ENCODE data around the gene SLC5A2. TPM values are rescaled to one million over a fixed set of nuclear protein-coding genes. Genes with fewer than 3 reads are reported as not detected.
"Not testable (repeated sequence)": the region's sequence is repeated elsewhere in the genome, so short reads cannot be mapped to it uniquely, and the experiment has no call there.

The SLC5A2 gene
- total RNA-seq, 1 donor from 2014 or later: 0.12 TPM

DNA sequence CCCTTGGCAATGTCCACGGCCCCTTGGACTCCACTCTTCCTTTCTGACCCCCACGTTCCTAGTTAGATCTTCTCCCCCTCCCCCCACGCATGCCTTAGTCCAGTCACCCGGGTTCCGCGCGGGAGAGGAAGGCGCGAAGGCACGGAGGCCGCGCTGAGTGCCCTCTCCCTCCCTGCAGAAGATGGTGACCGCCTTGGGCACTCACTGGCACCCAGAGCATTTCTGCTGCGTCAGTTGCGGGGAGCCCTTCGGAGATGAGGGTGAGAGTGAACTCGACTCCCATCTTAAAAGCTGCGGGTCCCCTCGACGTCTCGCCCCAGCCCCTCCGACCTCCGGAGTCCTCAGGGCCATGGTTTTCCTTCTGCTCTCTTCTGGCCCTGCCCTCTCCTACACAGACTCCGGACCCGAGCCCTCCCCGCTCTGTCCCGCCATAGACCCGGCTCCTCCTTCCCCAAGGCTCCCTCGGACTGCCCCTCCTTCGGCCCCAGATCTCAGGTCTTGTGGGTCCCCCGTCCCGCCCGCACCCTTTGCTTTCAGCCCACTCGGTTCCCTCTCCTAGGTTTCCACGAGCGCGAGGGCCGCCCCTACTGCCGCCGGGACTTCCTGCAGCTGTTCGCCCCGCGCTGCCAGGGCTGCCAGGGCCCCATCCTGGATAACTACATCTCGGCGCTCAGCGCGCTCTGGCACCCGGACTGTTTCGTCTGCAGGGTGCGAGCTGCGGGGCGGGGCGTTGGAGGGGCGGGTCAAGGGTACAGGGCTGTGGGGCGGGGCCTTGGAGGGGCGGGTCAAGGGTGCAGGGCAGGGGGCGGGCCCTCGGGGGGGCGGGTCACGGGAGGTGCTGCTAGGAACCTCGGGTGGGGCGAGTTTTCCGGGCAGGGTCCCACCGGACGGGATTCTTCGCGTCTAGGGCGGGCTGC is 6.4 kb upstream of the SLC5A2 start:
- ATAC-seq: peak; percentile 81

DNA sequence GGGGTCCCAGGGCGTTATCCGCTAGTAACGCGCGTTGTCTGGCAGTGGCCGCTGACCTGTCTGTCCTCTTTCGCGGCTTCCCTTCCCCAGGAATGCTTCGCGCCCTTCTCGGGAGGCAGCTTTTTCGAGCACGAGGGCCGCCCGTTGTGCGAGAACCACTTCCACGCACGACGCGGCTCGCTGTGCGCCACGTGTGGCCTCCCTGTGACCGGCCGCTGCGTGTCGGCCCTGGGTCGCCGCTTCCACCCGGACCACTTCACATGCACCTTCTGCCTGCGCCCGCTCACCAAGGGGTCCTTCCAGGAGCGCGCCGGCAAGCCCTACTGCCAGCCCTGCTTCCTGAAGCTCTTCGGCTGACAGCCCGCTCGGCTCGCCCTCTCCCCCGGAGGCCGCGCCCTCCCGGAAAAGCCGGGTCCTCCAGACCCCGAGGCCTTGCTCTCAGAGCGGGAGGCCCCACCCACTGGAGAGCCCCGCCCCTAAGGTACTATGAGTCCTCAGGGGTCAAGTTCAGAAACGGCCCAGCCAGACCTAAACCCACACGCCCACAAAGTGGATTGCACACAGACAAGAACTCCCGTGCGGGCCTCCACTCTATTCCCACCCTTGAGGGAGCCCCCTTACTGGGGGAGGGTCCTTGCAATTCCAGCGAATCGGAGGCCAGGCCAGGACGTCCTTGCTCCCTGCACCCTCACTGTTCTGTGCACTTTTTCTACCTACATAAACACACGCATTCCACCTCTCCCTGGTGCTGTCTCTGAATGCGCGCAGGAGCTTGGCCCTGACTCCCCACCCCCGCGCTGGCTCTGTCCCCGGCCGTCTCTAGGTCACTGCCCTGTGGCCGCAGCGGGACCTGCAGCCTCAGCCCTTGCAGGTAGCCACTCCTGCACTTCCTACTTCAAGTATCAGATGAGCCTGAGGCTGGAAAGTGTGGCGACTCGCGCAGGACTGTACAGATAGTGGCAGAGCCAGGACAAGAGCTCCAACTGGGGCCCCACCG is 5.4 kb upstream of the SLC5A2 start:
- ATAC-seq: peak; percentile 6

DNA sequence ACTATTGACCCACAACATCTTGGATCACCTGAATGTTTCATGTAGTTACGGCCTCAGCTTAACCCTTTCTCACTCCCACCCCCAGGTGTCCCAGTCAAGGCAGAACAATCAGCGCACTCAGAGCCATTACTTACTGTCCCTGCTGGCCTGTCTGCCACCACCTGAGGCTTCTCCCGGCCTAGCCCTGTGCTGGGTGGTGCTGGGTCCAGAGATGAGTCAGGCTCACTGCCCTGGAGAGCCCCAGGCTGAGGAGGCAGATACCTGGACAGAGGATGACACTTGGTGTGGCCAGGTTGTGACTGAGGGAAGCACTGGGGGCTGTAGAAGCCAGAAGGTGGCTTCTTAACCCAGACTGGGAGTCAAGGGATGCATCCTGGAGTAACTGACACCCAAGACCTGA is 4.0 kb upstream of the SLC5A2 start:
- ATAC-seq: peak; percentile 20

GRCh38 chr16:31479751-31480150 is 3.2 kb upstream of the SLC5A2 start:
- no peak for ATAC-seq

GRCh38 chr16:31480851-31481536 is 1.9 kb upstream of the SLC5A2 start:
- no peak for ATAC-seq

DNA sequence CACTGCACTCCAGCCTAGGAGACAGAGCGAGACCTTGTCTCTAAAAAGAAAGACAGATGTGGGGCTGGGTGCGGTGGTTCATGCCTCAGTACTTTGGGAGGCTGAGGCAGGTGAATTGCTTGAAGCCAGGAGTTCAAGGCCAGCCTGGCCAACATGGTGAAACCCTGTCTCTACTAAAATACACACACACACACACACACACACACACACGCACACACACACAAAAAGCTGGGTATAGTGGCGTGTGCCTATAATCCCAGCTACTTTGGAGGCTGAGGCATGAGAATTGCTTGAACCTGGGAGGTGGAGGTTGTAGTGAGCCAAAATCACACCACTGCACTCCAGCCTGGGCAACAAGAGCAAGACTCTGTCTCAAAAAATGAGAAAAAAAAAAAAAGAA is 1.1 kb downstream of the SLC5A2 start:
- not testable (repeated sequence) for ATAC-seq

DNA sequence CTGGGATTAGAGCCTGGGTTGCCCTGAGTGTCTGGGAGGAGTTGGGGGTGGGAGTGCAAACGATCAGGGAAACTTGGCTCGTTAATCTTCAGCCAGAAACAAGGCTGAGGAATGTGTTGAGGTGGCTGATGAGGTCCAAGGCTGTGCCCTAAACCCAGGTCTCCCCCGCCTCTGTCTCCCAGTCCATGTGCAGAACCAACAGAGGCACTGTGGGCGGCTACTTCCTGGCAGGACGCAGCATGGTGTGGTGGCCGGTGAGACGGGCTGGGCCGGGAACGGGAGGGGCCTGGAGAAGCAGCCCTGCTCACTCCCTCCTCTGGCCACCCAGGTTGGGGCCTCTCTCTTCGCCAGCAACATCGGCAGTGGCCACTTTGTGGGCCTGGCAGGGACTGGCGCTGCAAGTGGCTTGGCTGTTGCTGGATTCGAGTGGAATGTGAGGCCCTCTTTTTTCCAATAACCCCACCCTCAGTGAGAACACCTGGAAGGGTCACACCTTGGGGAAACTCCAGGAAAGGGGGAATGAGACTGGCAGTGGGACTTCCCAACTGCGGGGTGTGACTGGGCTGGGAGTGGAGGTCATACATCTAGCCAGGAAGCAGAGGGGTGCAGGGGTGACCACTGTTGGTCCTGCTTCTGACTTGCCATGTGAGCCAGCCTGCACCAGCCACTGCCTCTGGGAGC is 1.7 kb downstream of the SLC5A2 start:
- ATAC-seq: no peak

DNA sequence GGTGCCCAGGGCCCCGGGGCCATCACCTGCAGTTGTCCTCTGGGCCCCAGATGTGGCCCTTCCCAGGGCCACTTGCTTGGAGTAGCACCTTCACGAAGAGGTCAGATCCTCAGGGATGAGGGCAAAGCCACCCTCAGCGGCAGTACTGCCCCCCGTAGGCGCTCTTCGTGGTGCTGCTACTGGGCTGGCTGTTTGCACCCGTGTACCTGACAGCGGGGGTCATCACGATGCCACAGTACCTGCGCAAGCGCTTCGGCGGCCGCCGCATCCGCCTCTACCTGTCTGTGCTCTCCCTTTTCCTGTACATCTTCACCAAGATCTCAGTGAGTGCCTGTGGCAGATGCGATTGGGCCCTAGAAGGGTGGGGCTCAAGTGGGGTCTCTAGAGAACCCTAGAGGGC is 2.6 kb downstream of the SLC5A2 start:
- no peak for ATAC-seq

DNA sequence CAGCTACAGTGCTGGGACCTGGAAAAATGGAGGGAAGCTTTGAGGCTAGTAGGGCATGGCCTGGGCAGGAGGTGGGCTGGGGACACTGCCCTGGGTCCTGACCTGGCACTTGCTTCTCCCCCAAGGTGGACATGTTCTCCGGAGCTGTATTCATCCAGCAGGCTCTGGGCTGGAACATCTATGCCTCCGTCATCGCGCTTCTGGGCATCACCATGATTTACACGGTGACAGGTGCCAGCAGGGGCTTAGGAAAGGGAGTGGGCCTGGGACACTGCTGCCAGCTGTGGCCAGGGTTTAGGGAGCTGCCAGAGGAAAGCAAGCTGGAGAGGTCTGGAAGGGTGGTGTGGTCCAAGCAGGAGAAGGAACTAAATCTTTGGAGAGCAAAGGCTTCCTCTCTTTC is 3.1 kb downstream of the SLC5A2 start:
- no peak for ATAC-seq

DNA sequence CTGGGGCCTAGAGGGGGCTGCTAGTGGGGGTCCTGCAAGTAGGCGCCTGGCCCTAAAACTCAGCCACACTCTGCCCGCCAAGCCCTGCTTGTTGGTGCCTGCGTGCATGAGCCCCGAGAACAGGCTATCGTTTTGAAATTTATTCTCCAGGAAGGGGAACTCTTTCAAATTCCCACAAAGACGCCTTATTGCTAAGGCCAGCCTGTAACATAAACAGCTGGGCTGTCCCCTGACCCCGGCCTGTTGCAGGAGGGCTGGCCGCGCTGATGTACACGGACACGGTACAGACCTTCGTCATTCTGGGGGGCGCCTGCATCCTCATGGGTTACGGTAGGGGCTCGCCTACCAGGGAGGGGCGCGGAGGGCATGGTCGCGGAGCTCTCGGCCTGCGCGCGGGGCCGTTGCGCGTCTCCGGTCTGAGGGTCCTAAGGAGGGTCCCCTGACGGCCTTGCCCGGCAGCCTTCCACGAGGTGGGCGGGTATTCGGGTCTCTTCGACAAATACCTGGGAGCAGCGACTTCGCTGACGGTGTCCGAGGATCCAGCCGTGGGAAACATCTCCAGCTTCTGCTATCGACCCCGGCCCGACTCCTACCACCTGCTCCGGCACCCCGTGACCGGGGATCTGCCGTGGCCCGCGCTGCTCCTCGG is 4.3 kb downstream of the SLC5A2 start:
- peak; percentile 1 for ATAC-seq

- ATAC-seq: peak; percentile 77
Observed at GRCh38 chr16:31487720-31488467, 5.0 kb downstream of the SLC5A2 start.

DNA sequence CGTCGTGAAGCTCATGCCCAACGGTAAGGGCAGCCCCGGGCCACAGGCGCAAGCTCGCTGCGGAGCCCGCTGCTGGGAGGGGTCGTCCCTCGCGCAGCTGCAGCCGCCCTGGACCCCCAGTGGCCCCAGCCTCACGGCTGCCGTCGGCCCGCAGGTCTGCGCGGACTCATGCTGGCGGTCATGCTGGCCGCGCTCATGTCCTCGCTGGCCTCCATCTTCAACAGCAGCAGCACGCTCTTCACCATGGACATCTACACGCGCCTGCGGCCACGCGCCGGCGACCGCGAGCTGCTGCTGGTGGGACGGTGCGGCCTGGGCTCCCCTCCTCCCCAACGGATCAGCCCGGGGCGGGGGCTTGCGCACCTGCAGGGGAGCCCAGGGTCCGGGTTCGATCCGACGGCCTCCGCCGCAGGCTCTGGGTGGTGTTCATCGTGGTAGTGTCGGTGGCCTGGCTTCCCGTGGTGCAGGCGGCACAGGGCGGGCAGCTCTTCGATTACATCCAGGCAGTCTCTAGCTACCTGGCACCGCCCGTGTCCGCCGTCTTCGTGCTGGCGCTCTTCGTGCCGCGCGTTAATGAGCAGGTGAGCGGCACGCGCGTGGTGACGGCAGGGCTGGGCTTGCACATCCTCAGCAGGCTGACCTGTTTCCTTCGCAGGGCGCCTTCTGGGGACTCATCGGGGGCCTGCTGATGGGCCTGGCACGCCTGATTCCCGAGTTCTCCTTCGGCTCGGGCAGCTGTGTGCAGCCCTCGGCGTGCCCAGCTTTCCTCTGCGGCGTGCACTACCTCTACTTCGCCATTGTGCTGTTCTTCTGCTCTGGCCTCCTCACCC is 5.8 kb downstream of the SLC5A2 start:
- peak; percentile 3 for ATAC-seq

DNA sequence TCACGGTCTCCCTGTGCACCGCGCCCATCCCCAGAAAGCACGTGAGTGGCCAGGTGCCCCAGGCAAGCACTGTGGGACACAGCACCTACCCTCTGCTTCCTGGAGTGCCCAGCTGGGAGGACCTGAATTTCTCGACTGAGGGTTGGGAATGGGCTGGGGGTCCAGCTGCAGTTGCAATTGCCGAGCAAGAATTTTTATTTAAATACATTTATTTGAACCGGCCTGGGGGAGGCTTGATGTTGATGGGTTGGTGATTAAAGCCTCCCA is 6.3 kb downstream of the SLC5A2 start:
- ATAC-seq: no peak

GRCh38 chr16:31489616-31490584 is 7.0 kb downstream of the SLC5A2 start:
- ATAC-seq: no peak

DNA sequence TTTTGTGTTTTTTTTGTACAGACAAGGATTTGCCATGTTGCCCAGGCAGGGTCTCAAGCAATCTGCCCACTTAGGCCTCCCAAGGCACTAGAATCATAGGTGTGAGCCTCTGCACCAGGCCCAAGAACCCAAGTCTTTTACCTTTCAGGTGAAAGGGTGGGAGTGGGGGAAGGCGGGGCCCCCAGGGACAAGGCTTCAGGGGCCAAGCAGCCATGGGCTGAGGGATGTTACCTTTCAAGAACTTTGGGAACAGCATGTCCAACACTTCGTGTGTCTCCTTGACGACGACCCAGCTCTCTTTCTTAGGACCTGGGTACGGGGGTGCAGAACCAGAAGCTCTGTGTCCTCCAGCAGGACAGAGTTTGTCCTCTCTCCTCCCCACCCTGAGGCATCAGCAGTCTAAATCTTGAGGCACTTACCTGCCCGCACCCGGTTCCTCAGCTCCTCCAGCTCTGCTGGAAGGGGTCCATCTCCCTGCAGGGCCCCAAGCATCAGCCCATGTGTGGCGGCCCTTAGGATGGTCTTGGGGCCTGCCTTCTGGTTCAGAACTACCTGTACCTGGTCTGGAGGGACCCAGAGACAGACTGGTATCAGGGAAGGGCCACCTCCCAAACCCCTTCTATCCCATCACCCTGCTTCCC is 9.0 kb downstream of the SLC5A2 start:
- no peak for ATAC-seq

DNA sequence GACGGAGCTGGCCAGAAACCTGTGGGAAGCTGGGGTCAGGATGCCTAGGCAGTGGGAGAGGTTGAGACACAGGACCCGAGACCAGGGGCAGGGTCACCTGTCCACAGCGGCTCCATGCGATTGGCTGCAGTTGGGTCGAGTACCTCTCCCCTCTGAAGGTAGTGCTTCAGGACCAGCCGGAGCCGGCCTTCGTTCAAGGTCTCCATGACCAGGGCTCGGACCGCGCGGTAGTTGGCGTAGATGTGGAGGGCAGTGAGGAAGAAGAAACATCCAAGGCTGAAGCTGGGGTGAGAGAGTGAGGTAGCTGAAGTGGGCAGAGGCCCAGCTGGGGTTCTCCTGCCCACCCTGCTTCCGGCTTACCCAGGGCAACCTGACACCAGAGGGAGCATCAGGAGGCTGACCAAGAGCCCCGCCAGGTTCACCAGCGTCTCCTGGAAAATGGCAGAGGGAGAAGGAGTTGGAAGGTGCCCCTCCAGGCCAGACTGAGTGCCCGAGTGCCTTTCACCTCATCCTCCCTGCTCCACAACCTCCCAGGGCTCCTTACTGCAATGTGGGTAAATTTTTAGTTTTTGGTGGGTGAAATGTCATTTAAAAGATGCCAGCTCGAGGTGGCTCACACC is 10.7 kb downstream of the SLC5A2 start:
- ATAC-seq: no peak

- no peak for ATAC-seq
Observed at GRCh38 chr16:31496670-31497069, 13.7 kb downstream of the SLC5A2 start.

GRCh38 chr16:31498493-31498892 is 15.6 kb downstream of the SLC5A2 start:
- no peak for ATAC-seq

Data from esophagus mucosa (tissue), 1 donor.